A549 (cell line): Measurements from ENCODE around the gene RPLP1. TPM values are rescaled to one million over a fixed set of nuclear protein-coding genes. Genes with fewer than 3 reads are reported as not detected.

ENCODE experiments used
- ATAC-seq, 2 experiments: fragments of 200-7000 bp in 1 of 2; fragments of >200 bp in 1 of 2; cut with Nextera tagmentation in 1 of 2; cut with Tn5 transposase in 1 of 2; 3 replicates each; pipeline versions ENCODE4 v1.8.0 to v1.9.1; 2018 to 2020; ENCODE audit warnings: mild to moderate bottlenecking in 1 of 2, moderate library complexity in 1 of 2
- CTCF ChIA-PET: fragments of 300-600 bp; sonication (Branson Sonifier 250); formaldehyde crosslinking; extraction: SDS; loops from one replicate; lab custom pipeline; 2021; ENCODE audit warnings: antibody characterized with exemption, inconsistent platforms; lab: Yijun Ruan, JAX
- POLR2A ChIA-PET: fragments of 350-600 bp; formaldehyde crosslinking; extraction: SDS; loops from one replicate; lab custom pipeline; 2021; ENCODE audit warnings: antibody characterized with exemption, inconsistent platforms; lab: Yijun Ruan, JAX
- DNase-seq, 2 experiments: peaks; one replicate each; pipeline versions ENCODE4 v3.0.0 to v3.0.0-alpha.2; 2011 to 2016; ENCODE audit warnings: low read depth in 1 of 2, low spot score in 1 of 2
- FAIRE-seq: peaks from 2 replicates; lab custom pipeline; 2011; peaks lifted over from hg19 to GRCh38; lab: Jason Lieb, UNC
- H3K27ac ChIP-seq, 2 experiments: fragments of >200 bp; sonication (Bioruptor Twin); formaldehyde crosslinking; 3 replicates each; pipeline ENCODE4 v1.5.1; 2016 to 2017
- H3K4me1 ChIP-seq: fragments of >200 bp; sonication (Bioruptor Twin); formaldehyde crosslinking; 3 replicates; pipeline ENCODE4 v1.6.1; 2016
- H3K4me2 ChIP-seq: fragments of >200 bp; sonication (Bioruptor Twin); formaldehyde crosslinking; 3 replicates; pipeline ENCODE4 v1.6.1; 2016
- H3K4me3 ChIP-seq: fragments of >200 bp; sonication (Bioruptor Twin); formaldehyde crosslinking; 3 replicates; pipeline ENCODE4 v1.5.1; 2016
- H3K9me3 ChIP-seq: fragments of >200 bp; sonication (Bioruptor Twin); formaldehyde crosslinking; 3 replicates; pipeline ENCODE4 v1.6.1; 2016
- BCL3 ChIP-seq: fragments of >200 bp; sonication (Bioruptor Twin); formaldehyde crosslinking; IDR thresholded peaks from 3 replicates; pipeline ENCODE4 v1.6.1; 2016
- CBX2 ChIP-seq: fragments of 200-600 bp; sonication (generic); IDR thresholded peaks from 2 replicates; pipeline ENCODE4 v1.6.1; 2016; ENCODE audit warnings: low read depth, mild to moderate bottlenecking, borderline replicate concordance
- CBX8 ChIP-seq: fragments of 200-600 bp; sonication (generic); IDR thresholded peaks from 2 replicates; pipeline ENCODE4 v1.6.1; 2016
- CEBPB ChIP-seq, 2 experiments: fragments of >200 bp in 1 of 2; sonication (Bioruptor Twin) in 1 of 2; formaldehyde crosslinking in 1 of 2; IDR thresholded peaks; 2 replicates each; pipeline ENCODE4 v1.6.1; 2012 to 2016
- CHD2 ChIP-seq: fragments of 150-350 bp; IDR thresholded peaks from 2 replicates; pipeline ENCODE4 v1.6.1; 2014; ENCODE audit warnings: low read length; ENCODE audit not compliant: partially characterized antibody
- E2F6 ChIP-seq: IDR thresholded peaks from 2 replicates; pipeline ENCODE4 v1.6.1; 2012; ENCODE audit warnings: low read depth, borderline replicate concordance
- EHF ChIP-seq: fragments of 250-450 bp; sonication (Bioruptor Pico); IDR thresholded peaks from 2 replicates; pipeline ENCODE4 v1.5.0; 2020; ENCODE audit warnings: mild to moderate bottlenecking
- FOSL2 ChIP-seq, 2 experiments: fragments of 450-650 bp in 1 of 2; fragments of >200 bp in 1 of 2; sonication (Bioruptor Twin) in 1 of 2; formaldehyde crosslinking; IDR thresholded peaks; 2 replicates each; pipeline versions ENCODE4 v1.5.0 to v1.6.1; 2016 to 2020; ENCODE audit warnings: mild to moderate bottlenecking in 1 of 2, moderate library complexity in 1 of 2
- HMGXB4 ChIP-seq: fragments of 250-450 bp; sonication (Bioruptor Pico); IDR thresholded peaks from 2 replicates; pipeline ENCODE4 v1.5.0; 2021; ENCODE audit warnings: mild to moderate bottlenecking, moderate library complexity, borderline replicate concordance
- JUNB ChIP-seq: fragments of >200 bp; sonication (Bioruptor Twin); formaldehyde crosslinking; IDR thresholded peaks from 2 replicates; pipeline ENCODE4 v1.6.1; 2016
- KDM1A ChIP-seq: fragments of 200-600 bp; sonication (generic); IDR thresholded peaks from 2 replicates; pipeline ENCODE4 v1.6.1; 2016; ENCODE audit warnings: low read depth, mild to moderate bottlenecking
- MAFK ChIP-seq: fragments of 450-650 bp; IDR thresholded peaks from 2 replicates; pipeline ENCODE4 v1.6.1; 2014; ENCODE audit not compliant: partially characterized antibody
- MYC ChIP-seq: IDR thresholded peaks from 2 replicates; pipeline ENCODE4 v1.6.1; 2012; ENCODE audit warnings: mild to moderate bottlenecking, inconsistent platforms, low read length, improper control_type of control experiment, borderline replicate concordance
- NFE2L2 ChIP-seq: fragments of 150-350 bp; conservative IDR thresholded peaks from 2 replicates; pipeline ENCODE4 v1.6.1; 2014; ENCODE audit warnings: low read length
- NPAS2 ChIP-seq: fragments of 250-450 bp; sonication (Bioruptor Pico); IDR thresholded peaks from 2 replicates; pipeline ENCODE4 v1.8.0; 2022; ENCODE audit warnings: mild to moderate bottlenecking, moderate library complexity, borderline replicate concordance
- PBX3 ChIP-seq: IDR thresholded peaks from 2 replicates; pipeline ENCODE4 v1.6.1; 2012
- POLR2AphosphoS2 ChIP-seq: conservative IDR thresholded peaks from 2 replicates; pipeline ENCODE4 v1.6.1; 2012; ENCODE audit warnings: low read length, improper control_type of control experiment, inconsistent platforms
- RAD21 ChIP-seq, 2 experiments: fragments of >200 bp in 1 of 2; sonication (Bioruptor Twin) in 1 of 2; formaldehyde crosslinking in 1 of 2; IDR thresholded peaks in 1 of 2; conservative IDR thresholded peaks in 1 of 2; 2 replicates in 1 of 2; 3 replicates in 1 of 2; pipeline ENCODE4 v1.6.1; 2012 to 2018; ENCODE audit warnings: inconsistent platforms in 1 of 2
- RARB ChIP-seq: fragments of 250-450 bp; sonication (Bioruptor Pico); IDR thresholded peaks from 2 replicates; pipeline ENCODE4 v1.8.0; 2021; ENCODE audit warnings: mild to moderate bottlenecking, moderate library complexity
- RFX5 ChIP-seq: fragments of 450-650 bp; IDR thresholded peaks from 2 replicates; pipeline ENCODE4 v1.7.1; 2014; ENCODE audit warnings: antibody characterized with exemption, mild to moderate bottlenecking, moderate library complexity
- SREBF2 ChIP-seq: fragments of 450-650 bp; IDR thresholded peaks from 2 replicates; pipeline ENCODE4 v1.6.1; 2014; ENCODE audit warnings: mild to moderate bottlenecking, moderate library complexity
- ZFP36 ChIP-seq: fragments of 450-650 bp; IDR thresholded peaks from 2 replicates; pipeline ENCODE4 v1.6.1; 2014; ENCODE audit warnings: borderline replicate concordance; ENCODE audit not compliant: partially characterized antibody
- WGBS: methylation state at CpG from one replicate; pipeline ENCODE4 v1.1.6; 2017; ENCODE audit errors: missing lambda C conversion rate; 5-methylcytosine and 5-hydroxymethylcytosine counted together
- polyA plus RNA-seq, 4 experiments: library from polyadenylated mRNA; depleted of rRNA in 3 of 4; stranded (reverse); fragments of >200 nt; fragmentation: RNase III in 1 of 4; extraction: RNeasy Plus Mini Kit Qiagen cat#74134 plus additional on column Dnase treatment in 1 of 4; gene quantifications; 2 replicates in 3 of 4; 3 replicates in 1 of 4; pipeline ENCODE4 v1.2.3, GENCODE V29; 2011 to 2017

The RPLP1 gene
- polyA plus RNA-seq, 2 of the 4 experiments (the other 2 are of a cell fraction): 1,245 to 4,104 TPM

- Histone ChIP-seq H3K4me3 (peak overlapping the region; percentile 59), H3K27ac (peak overlapping the region; percentile 90 to 92), H3K4me2 (peak overlapping the region; percentile 87), H3K9me3 (no peaks in the 10 kb centered on the region), H3K4me1 (peaks cover 37% of the 10 kb centered on the region)
- CTCF ChIA-PET: interaction anchor here (0.6 to 9.0 kb wide), 21 partner anchors 10 to 1239 kb away, joined by 3 to 152 read pairs (median 4); partner anchors contain the start of gene RPLP1
- ATAC-seq (no peak), DNase-seq (no peak), FAIRE-seq (no peak)
- 32% methylated on average over 13 of the region's 13 CpGs for WGBS
- TF ChIP-seq RFX5 (0 out of 2 replicates have a peak, but pooled peaks have one; percentile 13), BCL3 (no peak; the same call in 2 of the 3 replicates), E2F6 (0 out of 2 replicates have a peak, but pooled peaks have one; percentile 20)
- POLR2A ChIA-PET: interaction anchor here (0.5 to 2.9 kb wide), 17 partner anchors 10 to 1045 kb away, joined by 3 to 112 read pairs (median 4); partner anchors contain the start of genes GLCE, KIF23, RPLP1 and TLE3
These were observed 10.7 kb downstream of the RPLP1 start for GRCh38 chr15:69463182-69463756.

GRCh38 chr15:69465253-69465652, 12.6 kb downstream of the RPLP1 start:
- ATAC-seq (no peak), FAIRE-seq (no peak), DNase-seq (no peak)
- POLR2A ChIA-PET: interaction anchor here (0.6 to 2.3 kb wide), 2 partner anchors 12 to 1391 kb away, joined by 3 to 18 read pairs; partner anchors contain the start of gene RPLP1
- no peak overlapping the region for H3K4me2 ChIP-seq
- H3K9me3 ChIP-seq: no peaks in the 10 kb centered on the region
- no peak overlapping the region for H3K4me3 ChIP-seq
- peaks cover 39% of the 10 kb centered on the region for H3K4me1 ChIP-seq
- no peak overlapping the region for H3K27ac ChIP-seq
- WGBS: 92% methylated on average over 1 of the region's 1 CpG
- TF ChIP-seq MAFK (no peak), SREBF2 (no peak), CBX8 (no peak), HMGXB4 (no peak), CEBPB (IDR thresholded peaks at IDR 0.05) (no peak)
- TF ChIP-seq, all 56 proteins: peak for 0
- CTCF ChIA-PET: interaction anchor here (0.7 to 9.0 kb wide), 18 partner anchors 7 to 1134 kb away, joined by 3 to 152 read pairs (median 3); partner anchors contain the start of gene RPLP1

- ATAC-seq: no peak
- Histone ChIP-seq H3K27ac (no peak overlapping the region), H3K4me1 (peaks cover 36% of the 10 kb centered on the region), H3K4me2 (peak overlapping the region; percentile 42; the same call in 2 of the 3 replicates), H3K9me3 (no peaks in the 10 kb centered on the region), H3K4me3 (no peak overlapping the region)
- ChIA-PET POLR2A (interaction anchor here (2.3 kb wide), 1 partner anchor 14 kb away, joined by 18 read pairs; the partner anchor contains the start of gene RPLP1), CTCF (interaction anchor here (1.0 to 9.0 kb wide), 11 partner anchors 9 to 1038 kb away, joined by 3 to 152 read pairs (median 3); partner anchors contain the start of gene TLE3)
- 53% methylated on average over 2 of the region's 2 CpGs for WGBS
- no peak for DNase-seq
- FAIRE-seq: no peak
- TF ChIP-seq CHD2: no peak
- TF ChIP-seq EHF (CRISPR knock-in tag): no peak
- TF ChIP-seq PBX3: no peak
- TF ChIP-seq KDM1A: no peak
- TF ChIP-seq CBX8: no peak
- TF ChIP-seq MYC: no peak
- no peak for TF ChIP-seq FOSL2 (IDR thresholded peaks at IDR 0.05)
- TF ChIP-seq FOSL2 (CRISPR knock-in tag; IDR thresholded peaks at IDR 0.05): no peak
- TF ChIP-seq MAFK: no peak
- no peak for TF ChIP-seq NFE2L2
- no peak for TF ChIP-seq POLR2AphosphoS2
- TF ChIP-seq RAD21 (conservative IDR thresholded peaks at IDR 0.05 in 1 of 2, IDR thresholded peaks at IDR 0.05 in 1 of 2): no peak
- no peak for TF ChIP-seq JUNB
- no peak for TF ChIP-seq ZFP36
- TF ChIP-seq NPAS2 (CRISPR knock-in tag): no peak
- TF ChIP-seq CEBPB (IDR thresholded peaks at IDR 0.05): no peak
- TF ChIP-seq RARB (CRISPR knock-in tag): no peak
- TF ChIP-seq CBX2: no peak
These were observed 14.1 kb downstream of the RPLP1 start for GRCh38 chr15:69466733-69467132.
